ENCODE results near the gene SLC25A14. TPM values are rescaled to one million over a fixed set of nuclear protein-coding genes. Genes with fewer than 3 reads are reported as not detected.

The SLC25A14 gene
- total RNA-seq, 1 experiment from 2014 or later = 13.1 TPM

DNA sequence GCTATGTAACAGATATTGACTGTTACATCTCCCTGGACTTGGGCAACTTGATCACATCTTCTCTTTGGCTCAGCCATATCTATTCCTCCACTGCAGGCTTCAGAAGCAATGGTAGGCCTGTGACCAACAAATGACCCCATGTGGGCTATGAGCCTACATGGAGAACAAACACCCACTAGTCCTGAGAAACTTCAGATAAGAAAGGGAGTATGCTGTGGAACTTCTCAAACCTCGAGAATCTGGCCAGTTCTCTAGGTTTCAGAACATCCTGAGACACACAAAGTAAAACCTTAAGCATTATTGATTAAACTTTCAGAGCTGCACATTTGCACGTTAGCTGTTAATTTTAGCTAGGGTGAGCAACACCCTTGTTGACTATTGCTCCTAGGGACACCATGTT, 78.3 kb downstream of the SLC25A14 start:
- BruUV-seq (replicated peaks) = no TSS peak
- Histone ChIP-seq H4K20me1 (ENCODE audit: insufficient read depth) (no peaks in the 10 kb centered on the region), H3K36me3 (ENCODE audit: control insufficient read depth in 1 of 2, insufficient read depth in 2 of 2, low read length in 2 of 2) (no peaks in the 10 kb centered on the region), H2AFZ (ENCODE audit: low read depth, low read length, poor library complexity, severe bottlenecking) (no peak overlapping the region), H3K79me2 (ENCODE audit: insufficient read depth, low read length) (no peaks in the 10 kb centered on the region), H3K4me2 (ENCODE audit: low read length) (no peak overlapping the region), H3K9me2 (ENCODE audit: insufficient read depth) (no peaks in the 10 kb centered on the region), H3K27me3 (ENCODE audit: insufficient read depth, low read length) (no peaks in the 10 kb centered on the region), H3K9me3 (ENCODE audit: control insufficient read depth in 1 of 2, insufficient read depth in 1 of 2, low read depth in 1 of 2, low read length in 2 of 2) (no peaks in the 10 kb centered on the region), H3K4me1 (ENCODE audit: control insufficient read depth in 1 of 2, insufficient read depth in 2 of 2, low read length in 2 of 2) (no peaks in the 10 kb centered on the region), H3K9ac (ENCODE audit: low read length) (no peak overlapping the region), H3K27ac (ENCODE audit: low read depth, low read length) (no peak overlapping the region), H3K4me3 (replicated peaks in 1 of 2; ENCODE audit: low read depth in 1 of 2, low read length in 2 of 2) (no peak overlapping the region)
- intact Hi-C loops (cut with micrococcal nuclease) = no loop called here
- CTCF ChIA-PET = no interaction called here
- TF ChIP-seq, protein P1, sequence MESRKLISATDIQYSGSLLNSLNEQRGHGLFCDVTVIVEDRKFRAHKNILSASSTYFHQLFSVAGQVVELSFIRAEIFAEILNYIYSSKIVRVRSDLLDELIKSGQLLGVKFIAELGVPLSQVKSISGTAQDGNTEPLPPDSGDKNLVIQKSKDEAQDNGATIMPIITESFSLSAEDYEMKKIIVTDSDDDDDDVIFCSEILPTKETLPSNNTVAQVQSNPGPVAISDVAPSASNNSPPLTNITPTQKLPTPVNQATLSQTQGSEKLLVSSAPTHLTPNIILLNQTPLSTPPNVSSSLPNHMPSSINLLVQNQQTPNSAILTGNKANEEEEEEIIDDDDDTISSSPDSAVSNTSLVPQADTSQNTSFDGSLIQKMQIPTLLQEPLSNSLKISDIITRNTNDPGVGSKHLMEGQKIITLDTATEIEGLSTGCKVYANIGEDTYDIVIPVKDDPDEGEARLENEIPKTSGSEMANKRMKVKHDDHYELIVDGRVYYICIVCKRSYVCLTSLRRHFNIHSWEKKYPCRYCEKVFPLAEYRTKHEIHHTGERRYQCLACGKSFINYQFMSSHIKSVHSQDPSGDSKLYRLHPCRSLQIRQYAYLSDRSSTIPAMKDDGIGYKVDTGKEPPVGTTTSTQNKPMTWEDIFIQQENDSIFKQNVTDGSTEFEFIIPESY (IDR thresholded peaks at IDR 0.05; ENCODE audit: extremely low read depth, insufficient replicate concordance, low read length) = no peak
- TF ChIP-seq JUND (IDR thresholded peaks at IDR 0.05) = no peak
- no peak for TF ChIP-seq RAD21 (IDR thresholded peaks at IDR 0.05; ENCODE audit: low read depth)
- TF ChIP-seq SRF (IDR thresholded peaks at IDR 0.05; ENCODE audit: low read depth) = no peak
- TF ChIP-seq EZH2phosphoT487 (IDR thresholded peaks at IDR 0.05; ENCODE audit: borderline replicate concordance) = no peak
- DNase-seq (ENCODE audit: low read depth, low spot score) = no peak
- RAD21 ChIA-PET (ENCODE audit: low non-redundant PET in 1 of 2, low total read pairs in 2 of 2, uncharacterized antibody in 2 of 2, unreplicated experiment in 2 of 2) = no interaction called here
- ATAC-seq = no peak
- POLR2A ChIA-PET = no interaction called here

DNA sequence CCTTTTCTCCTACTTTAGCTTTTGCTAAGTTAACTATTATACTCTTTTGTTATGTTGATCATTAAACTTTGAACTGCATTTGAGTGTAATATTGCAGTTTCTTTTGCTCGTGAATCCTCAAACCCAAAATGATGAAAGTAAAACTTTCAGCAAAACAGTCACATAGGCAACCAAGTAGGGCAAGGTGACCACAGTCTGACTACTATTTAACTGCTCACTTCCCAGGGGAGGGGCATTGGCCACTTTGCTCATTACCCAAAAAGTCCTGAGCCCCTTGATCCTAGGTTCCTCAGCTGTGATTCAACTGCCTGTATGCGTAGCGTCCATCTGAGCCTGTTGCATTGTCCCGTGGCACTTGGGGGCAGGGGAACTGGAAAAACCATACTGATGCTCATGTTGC, 79.0 kb downstream of the SLC25A14 start:
- TF ChIP-seq, protein P2, sequence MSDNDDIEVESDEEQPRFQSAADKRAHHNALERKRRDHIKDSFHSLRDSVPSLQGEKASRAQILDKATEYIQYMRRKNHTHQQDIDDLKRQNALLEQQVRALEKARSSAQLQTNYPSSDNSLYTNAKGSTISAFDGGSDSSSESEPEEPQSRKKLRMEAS (IDR thresholded peaks at IDR 0.05) = no peak
- TF ChIP-seq, protein P3, sequence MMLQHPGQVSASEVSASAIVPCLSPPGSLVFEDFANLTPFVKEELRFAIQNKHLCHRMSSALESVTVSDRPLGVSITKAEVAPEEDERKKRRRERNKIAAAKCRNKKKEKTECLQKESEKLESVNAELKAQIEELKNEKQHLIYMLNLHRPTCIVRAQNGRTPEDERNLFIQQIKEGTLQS (IDR thresholded peaks at IDR 0.05) = no peak
- TF ChIP-seq, protein P1 (IDR thresholded peaks at IDR 0.05; ENCODE audit: extremely low read depth, insufficient replicate concordance, low read length) = no peak
- no peak for TF ChIP-seq CEBPB (IDR thresholded peaks at IDR 0.05; ENCODE audit: low read depth)
- TF ChIP-seq SIN3A (IDR thresholded peaks at IDR 0.05; ENCODE audit: low read depth) = no peak
- no peak for TF ChIP-seq EGR1 (IDR thresholded peaks at IDR 0.05; ENCODE audit: low read depth)
- no peak for TF ChIP-seq ZFX (IDR thresholded peaks at IDR 0.05)
- no peak for TF ChIP-seq TCF7L2 (IDR thresholded peaks at IDR 0.05; ENCODE audit: borderline replicate concordance, extremely low read depth, insufficient read depth, insufficient read length)
- TF ChIP-seq RAD21 (IDR thresholded peaks at IDR 0.05; ENCODE audit: low read depth) = no peak
- H3K4me2 ChIP-seq (ENCODE audit: low read length) = no peak overlapping the region
- no peaks in the 10 kb centered on the region for H3K9me2 ChIP-seq (ENCODE audit: insufficient read depth)

More for the DNA sequence above, 79.0 kb downstream of the SLC25A14 start:
- Histone ChIP-seq H3K9me3 (ENCODE audit: control insufficient read depth in 1 of 2, insufficient read depth in 1 of 2, low read depth in 1 of 2, low read length in 2 of 2) (no peaks in the 10 kb centered on the region), H3K27ac (ENCODE audit: low read depth, low read length) (no peak overlapping the region), H3K79me2 (ENCODE audit: insufficient read depth, low read length) (no peaks in the 10 kb centered on the region), H3K36me3 (ENCODE audit: control insufficient read depth in 1 of 2, insufficient read depth in 2 of 2, low read length in 2 of 2) (no peaks in the 10 kb centered on the region), H2AFZ (ENCODE audit: low read depth, low read length, poor library complexity, severe bottlenecking) (no peak overlapping the region), H3K9ac (ENCODE audit: low read length) (no peak overlapping the region), H3K4me3 (replicated peaks in 1 of 2; ENCODE audit: low read depth in 1 of 2, low read length in 2 of 2) (no peak overlapping the region), H3K27me3 (ENCODE audit: insufficient read depth, low read length) (no peaks in the 10 kb centered on the region), H3K4me1 (ENCODE audit: control insufficient read depth in 1 of 2, insufficient read depth in 2 of 2, low read length in 2 of 2) (no peaks in the 10 kb centered on the region), H4K20me1 (ENCODE audit: insufficient read depth) (no peaks in the 10 kb centered on the region)
- no peak for ATAC-seq
- DNase-seq (ENCODE audit: low read depth, low spot score) = no peak
- CTCF ChIA-PET = no interaction called here
- RAD21 ChIA-PET (ENCODE audit: low non-redundant PET in 1 of 2, low total read pairs in 2 of 2, uncharacterized antibody in 2 of 2, unreplicated experiment in 2 of 2) = no interaction called here
- intact Hi-C loops (cut with micrococcal nuclease) = no loop called here
- no TSS peak for BruUV-seq (replicated peaks)
- POLR2A ChIA-PET = no interaction called here
